ENCODE measurements around the gene GAL. TPM values are rescaled to one million over a fixed set of nuclear protein-coding genes. Genes with fewer than 3 reads are reported as not detected.

GAL gene
- total and polyA plus RNA-seq, 9 donors, result 0.38 to 1.4 (median 0.53) TPM

GRCh38 chr11:68689737-68690625 lies 5.6 kb downstream of the GAL start:
- Histone ChIP-seq H3K36me3 (ENCODE audit: control insufficient read depth, insufficient read depth, low read length) (no peaks in the 10 kb centered on the region), H3K4me1 (ENCODE audit: control insufficient read depth, insufficient read depth, low read length) (peaks cover 8% of the 10 kb centered on the region)
- DNase-seq, result no peak

GRCh38 chr11:68690671-68691401 lies 6.5 kb downstream of the GAL start:
- Histone ChIP-seq H3K4me1 (ENCODE audit: control insufficient read depth, insufficient read depth, low read length) (peaks cover 7% of the 10 kb centered on the region), H3K27me3 (ENCODE audit: control insufficient read depth, insufficient read depth, low read length) (peaks cover 36% of the 10 kb centered on the region), H3K36me3 (ENCODE audit: control insufficient read depth, insufficient read depth, low read length) (no peaks in the 10 kb centered on the region), H3K9me3 (replicated peaks; ENCODE audit: control insufficient read depth, low read depth, low read length) (no peaks in the 10 kb centered on the region), H3K27ac (ENCODE audit: low read length) (no peak overlapping the region), H3K4me3 (ENCODE audit: low read length) (no peak overlapping the region)
- DNase-seq, result no peak
- WGBS (ENCODE audit: insufficient coverage), result 46% methylated on average over 8 of the region's 16 CpGs

More at GRCh38 chr11:68689737-68690625, 5.6 kb downstream of the GAL start:
- 57% methylated on average over 11 of the region's 14 CpGs for WGBS (ENCODE audit: insufficient coverage)
- Histone ChIP-seq H3K27ac (ENCODE audit: low read length) (no peak overlapping the region), H3K4me3 (ENCODE audit: low read length) (no peak overlapping the region), H3K27me3 (ENCODE audit: control insufficient read depth, insufficient read depth, low read length) (peaks cover 41% of the 10 kb centered on the region), H3K9me3 (replicated peaks; ENCODE audit: control insufficient read depth, low read depth, low read length) (no peaks in the 10 kb centered on the region)

GRCh38 chr11:68691402-68691784 lies 7.0 kb downstream of the GAL start:
- H3K27ac ChIP-seq (ENCODE audit: low read length), result no peak overlapping the region
- no peaks in the 10 kb centered on the region for H3K36me3 ChIP-seq (ENCODE audit: control insufficient read depth, insufficient read depth, low read length)
- peaks cover 7% of the 10 kb centered on the region for H3K4me1 ChIP-seq (ENCODE audit: control insufficient read depth, insufficient read depth, low read length)
- no peaks in the 10 kb centered on the region for H3K9me3 ChIP-seq (replicated peaks; ENCODE audit: control insufficient read depth, low read depth, low read length)
- no peak overlapping the region for H3K4me3 ChIP-seq (ENCODE audit: low read length)
- no peak for DNase-seq
- WGBS (ENCODE audit: insufficient coverage), result 77% methylated on average over 4 of the region's 9 CpGs
- H3K27me3 ChIP-seq (ENCODE audit: control insufficient read depth, insufficient read depth, low read length), result peaks cover 33% of the 10 kb centered on the region

GRCh38 chr11:68692115-68692514 lies 7.8 kb downstream of the GAL start:
- Histone ChIP-seq H3K9me3 (replicated peaks; ENCODE audit: control insufficient read depth, low read depth, low read length) (peaks cover 3% of the 10 kb centered on the region), H3K36me3 (ENCODE audit: control insufficient read depth, insufficient read depth, low read length) (no peaks in the 10 kb centered on the region), H3K4me3 (ENCODE audit: low read length) (no peak overlapping the region), H3K4me1 (ENCODE audit: control insufficient read depth, insufficient read depth, low read length) (peaks cover 6% of the 10 kb centered on the region), H3K27me3 (ENCODE audit: control insufficient read depth, insufficient read depth, low read length) (peaks cover 25% of the 10 kb centered on the region), H3K27ac (ENCODE audit: low read length) (no peak overlapping the region)
- 85% methylated on average over 5 of the region's 10 CpGs for WGBS (ENCODE audit: insufficient coverage)
- DNase-seq, result no peak

GRCh38 chr11:68692871-68693483 lies 8.6 kb downstream of the GAL start:
- Histone ChIP-seq H3K27me3 (ENCODE audit: control insufficient read depth, insufficient read depth, low read length) (peaks cover 20% of the 10 kb centered on the region), H3K36me3 (ENCODE audit: control insufficient read depth, insufficient read depth, low read length) (no peaks in the 10 kb centered on the region), H3K4me1 (ENCODE audit: control insufficient read depth, insufficient read depth, low read length) (no peaks in the 10 kb centered on the region), H3K4me3 (ENCODE audit: low read length) (no peak overlapping the region), H3K27ac (ENCODE audit: low read length) (no peak overlapping the region), H3K9me3 (replicated peaks; ENCODE audit: control insufficient read depth, low read depth, low read length) (peaks cover 3% of the 10 kb centered on the region)
- WGBS (ENCODE audit: insufficient coverage), result 62% methylated on average over 14 of the region's 15 CpGs
- DNase-seq, result no peak

GRCh38 chr11:68693484-68693882 lies 9.1 kb downstream of the GAL start:
- no peak overlapping the region for H3K27ac ChIP-seq (ENCODE audit: low read length)
- peaks cover 18% of the 10 kb centered on the region for H3K27me3 ChIP-seq (ENCODE audit: control insufficient read depth, insufficient read depth, low read length)
- H3K4me1 ChIP-seq (ENCODE audit: control insufficient read depth, insufficient read depth, low read length), result no peaks in the 10 kb centered on the region
- H3K36me3 ChIP-seq (ENCODE audit: control insufficient read depth, insufficient read depth, low read length), result no peaks in the 10 kb centered on the region
- peaks cover 3% of the 10 kb centered on the region for H3K9me3 ChIP-seq (replicated peaks; ENCODE audit: control insufficient read depth, low read depth, low read length)
- no peak overlapping the region for H3K4me3 ChIP-seq (ENCODE audit: low read length)
- WGBS (ENCODE audit: insufficient coverage), result 70% methylated on average over 7 of the region's 10 CpGs
- no peak for DNase-seq

- H3K4me1 ChIP-seq (ENCODE audit: control insufficient read depth, insufficient read depth, low read length), result no peaks in the 10 kb centered on the region
- no peak overlapping the region for H3K4me3 ChIP-seq (ENCODE audit: low read length)
- DNase-seq, result no peak
- H3K27ac ChIP-seq (ENCODE audit: low read length), result no peak overlapping the region
- no peaks in the 10 kb centered on the region for H3K36me3 ChIP-seq (ENCODE audit: control insufficient read depth, insufficient read depth, low read length)
- H3K9me3 ChIP-seq (replicated peaks; ENCODE audit: control insufficient read depth, low read depth, low read length), result peaks cover 3% of the 10 kb centered on the region
- WGBS (ENCODE audit: insufficient coverage), result 50% methylated on average over 2 of the region's 5 CpGs
- H3K27me3 ChIP-seq (ENCODE audit: control insufficient read depth, insufficient read depth, low read length), result peaks cover 14% of the 10 kb centered on the region
Observed at GRCh38 chr11:68694431-68695297, 10.3 kb downstream of the GAL start.

- Histone ChIP-seq H3K4me1 (ENCODE audit: control insufficient read depth, insufficient read depth, low read length) (no peaks in the 10 kb centered on the region), H3K4me3 (ENCODE audit: low read length) (no peak overlapping the region), H3K27ac (ENCODE audit: low read length) (no peak overlapping the region), H3K9me3 (replicated peaks; ENCODE audit: control insufficient read depth, low read depth, low read length) (peaks cover 3% of the 10 kb centered on the region), H3K27me3 (ENCODE audit: control insufficient read depth, insufficient read depth, low read length) (peaks cover 8% of the 10 kb centered on the region), H3K36me3 (ENCODE audit: control insufficient read depth, insufficient read depth, low read length) (no peaks in the 10 kb centered on the region)
- no peak for DNase-seq
- 86% methylated on average over 1 of the region's 2 CpGs for WGBS (ENCODE audit: insufficient coverage)
Observed at GRCh38 chr11:68695531-68695930, 11.2 kb downstream of the GAL start.

- Histone ChIP-seq H3K27me3 (ENCODE audit: control insufficient read depth, insufficient read depth, low read length) (peaks cover 6% of the 10 kb centered on the region), H3K4me3 (ENCODE audit: low read length) (no peak overlapping the region), H3K9me3 (replicated peaks; ENCODE audit: control insufficient read depth, low read depth, low read length) (peaks cover 3% of the 10 kb centered on the region), H3K4me1 (ENCODE audit: control insufficient read depth, insufficient read depth, low read length) (no peaks in the 10 kb centered on the region), H3K36me3 (ENCODE audit: control insufficient read depth, insufficient read depth, low read length) (no peaks in the 10 kb centered on the region), H3K27ac (ENCODE audit: low read length) (no peak overlapping the region)
- DNase-seq, result no peak
- WGBS (ENCODE audit: insufficient coverage), result no CpG with 5 or more reads among the region's 2 CpGs
Observed at GRCh38 chr11:68698993-68699392, 14.6 kb downstream of the GAL start.
